ENCODE results near the gene NTM. TPM values are rescaled to one million over a fixed set of nuclear protein-coding genes. Genes with fewer than 3 reads are reported as not detected.

Gene NTM
- total RNA-seq, 1 donor from 2014 or later: 82.7 TPM

- DNase-seq (ENCODE audit: extremely low spot score, unreplicated experiment): no peak
- Mint-ChIP-seq H3K36me3 (ENCODE audit: unreplicated experiment) (no peaks in the 10 kb centered on the region), H3K4me3 (ENCODE audit: unreplicated experiment) (no peak overlapping the region), H3K27ac (ENCODE audit: unreplicated experiment) (no peak overlapping the region), H3K9me3 (ENCODE audit: unreplicated experiment) (no peaks in the 10 kb centered on the region), H3K27me3 (ENCODE audit: unreplicated experiment) (no peaks in the 10 kb centered on the region), H3K4me1 (ENCODE audit: unreplicated experiment) (peaks cover 3% of the 10 kb centered on the region)
- TF ChIP-seq CTCF (IDR thresholded peaks at IDR 0.05): no peak
These were observed 514.2 kb downstream of the NTM start for GRCh38 chr11:131884461-131885073.

GRCh38 chr11:131885431-131885830, 515.0 kb downstream of the NTM start:
- H3K36me3 Mint-ChIP-seq (ENCODE audit: unreplicated experiment): no peaks in the 10 kb centered on the region
- no peak overlapping the region for H3K4me3 Mint-ChIP-seq (ENCODE audit: unreplicated experiment)
- no peak for TF ChIP-seq CTCF (IDR thresholded peaks at IDR 0.05)
- H3K9me3 Mint-ChIP-seq (ENCODE audit: unreplicated experiment): no peaks in the 10 kb centered on the region
- H3K4me1 Mint-ChIP-seq (ENCODE audit: unreplicated experiment): peaks cover 3% of the 10 kb centered on the region
- H3K27me3 Mint-ChIP-seq (ENCODE audit: unreplicated experiment): no peaks in the 10 kb centered on the region
- no peak for DNase-seq (ENCODE audit: extremely low spot score, unreplicated experiment)
- no peak overlapping the region for H3K27ac Mint-ChIP-seq (ENCODE audit: unreplicated experiment)

DNA sequence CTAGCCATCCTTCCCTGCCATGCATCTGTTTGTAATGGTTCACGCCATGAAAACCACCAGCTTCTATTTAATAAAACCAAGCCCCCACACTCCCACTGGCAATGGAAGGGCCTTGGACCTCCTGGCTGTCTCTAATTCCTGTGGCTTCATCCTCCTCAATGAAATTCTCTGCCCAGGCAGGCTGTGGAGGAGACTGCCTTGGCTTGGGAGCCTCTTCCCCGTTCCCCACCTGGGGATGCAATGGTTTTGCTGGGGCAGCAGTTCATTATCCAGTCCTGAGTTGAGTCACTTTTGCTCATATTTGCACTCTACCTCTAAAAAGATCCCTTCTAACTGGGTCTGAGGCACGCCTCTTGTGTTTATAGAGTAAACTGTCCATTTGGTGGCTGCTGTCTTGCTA, 515.8 kb downstream of the NTM start:
- H3K9me3 Mint-ChIP-seq (ENCODE audit: unreplicated experiment): no peaks in the 10 kb centered on the region
- peaks cover 3% of the 10 kb centered on the region for H3K4me1 Mint-ChIP-seq (ENCODE audit: unreplicated experiment)
- H3K27me3 Mint-ChIP-seq (ENCODE audit: unreplicated experiment): no peaks in the 10 kb centered on the region
- no peaks in the 10 kb centered on the region for H3K36me3 Mint-ChIP-seq (ENCODE audit: unreplicated experiment)
- H3K4me3 Mint-ChIP-seq (ENCODE audit: unreplicated experiment): no peak overlapping the region
- DNase-seq (ENCODE audit: extremely low spot score, unreplicated experiment): no peak
- H3K27ac Mint-ChIP-seq (ENCODE audit: unreplicated experiment): no peak overlapping the region
- no peak for TF ChIP-seq CTCF (IDR thresholded peaks at IDR 0.05)

GRCh38 chr11:131888230-131888855, 517.9 kb downstream of the NTM start:
- Mint-ChIP-seq H3K4me3 (ENCODE audit: unreplicated experiment) (peak overlapping the region; percentile 23), H3K27ac (ENCODE audit: unreplicated experiment) (no peak overlapping the region), H3K4me1 (ENCODE audit: unreplicated experiment) (peaks cover 3% of the 10 kb centered on the region), H3K9me3 (ENCODE audit: unreplicated experiment) (no peaks in the 10 kb centered on the region), H3K27me3 (ENCODE audit: unreplicated experiment) (no peaks in the 10 kb centered on the region), H3K36me3 (ENCODE audit: unreplicated experiment) (no peaks in the 10 kb centered on the region)
- DNase-seq (ENCODE audit: extremely low spot score, unreplicated experiment): no peak
- no peak for TF ChIP-seq CTCF (IDR thresholded peaks at IDR 0.05)

DNA sequence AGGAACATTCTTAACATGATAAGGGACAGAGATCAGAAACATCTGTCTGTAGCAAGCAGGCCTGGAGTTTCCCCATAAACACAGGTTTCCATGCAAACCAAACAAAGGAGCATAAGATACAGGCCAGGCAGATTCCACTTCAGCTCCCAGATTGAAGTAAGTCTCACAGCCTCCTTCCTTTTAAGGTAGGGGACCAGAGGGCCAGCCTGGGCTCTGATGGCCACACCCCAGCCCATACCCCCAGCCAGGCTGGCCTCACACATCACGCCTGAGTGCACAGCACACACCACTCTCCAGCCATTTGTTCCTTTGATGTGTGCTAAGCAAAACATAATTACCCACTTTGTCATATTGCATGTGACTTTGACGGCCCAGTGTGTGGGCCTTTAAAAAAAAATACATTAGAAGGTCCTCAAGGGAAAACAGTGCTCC, 518.7 kb downstream of the NTM start:
- Mint-ChIP-seq H3K4me1 (ENCODE audit: unreplicated experiment) (peaks cover 3% of the 10 kb centered on the region), H3K36me3 (ENCODE audit: unreplicated experiment) (no peaks in the 10 kb centered on the region), H3K4me3 (ENCODE audit: unreplicated experiment) (no peak overlapping the region), H3K9me3 (ENCODE audit: unreplicated experiment) (no peaks in the 10 kb centered on the region), H3K27ac (ENCODE audit: unreplicated experiment) (no peak overlapping the region), H3K27me3 (ENCODE audit: unreplicated experiment) (no peaks in the 10 kb centered on the region)
- no peak for DNase-seq (ENCODE audit: extremely low spot score, unreplicated experiment)
- TF ChIP-seq CTCF (IDR thresholded peaks at IDR 0.05): no peak

All from osteocyte (in vitro differentiated cells).